ENCODE measurements around the gene OMP. TPM values are rescaled to one million over a fixed set of nuclear protein-coding genes. Genes with fewer than 3 reads are reported as not detected.

The OMP gene
- total and polyA plus RNA-seq, 2 of the 4 experiments (the other 2 are of a cell fraction): 0.27 TPM; not detected in 1

DNA sequence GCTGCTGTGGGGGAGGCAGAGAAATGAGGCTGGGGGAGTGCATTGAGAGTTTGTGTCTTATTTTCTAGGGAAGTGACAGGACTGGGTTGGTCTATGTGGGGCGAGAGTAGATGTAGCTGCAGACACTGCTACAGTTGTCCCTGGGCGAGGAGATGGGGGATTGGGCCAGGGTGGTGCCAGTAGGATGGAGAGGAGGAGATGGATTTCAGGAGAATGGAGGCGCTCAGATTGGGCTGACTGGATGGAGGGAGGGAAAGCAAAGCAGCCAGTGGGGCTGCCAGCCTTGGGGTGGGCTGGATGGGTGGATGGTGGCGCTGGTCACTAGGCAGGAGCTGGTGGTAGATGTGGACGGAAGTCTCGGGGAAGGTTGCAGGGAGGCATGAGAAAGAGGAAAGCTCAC is 9.3 kb downstream of the OMP start:
- Histone ChIP-seq H3K27me3 (ENCODE audit: control insufficient read depth, insufficient read depth, low read length) (no peaks in the 10 kb centered on the region), H3K36me3 (ENCODE audit: control insufficient read depth, insufficient read depth, low read length) (peaks cover 6% of the 10 kb centered on the region; the same call in 1 of the 2 replicates), H2AK9ac (replicated peaks; ENCODE audit: low read depth, low read length, poor library complexity) (no peak overlapping the region), H3K4me3 (ENCODE audit: insufficient read depth, low read depth, low read length) (no peak overlapping the region), H2BK5ac (ENCODE audit: low read depth, low read length, poor library complexity, severe bottlenecking) (no peak overlapping the region), H2AFZ (replicated peaks; ENCODE audit: low read length, poor library complexity) (no peak overlapping the region), H3K4me2 (ENCODE audit: low read depth, low read length) (no peak overlapping the region), H2AK5ac (ENCODE audit: low read depth, low read length) (no peak overlapping the region), H3K14ac (replicated peaks; ENCODE audit: low read depth, low read length) (no peak overlapping the region), H3K9me1 (ENCODE audit: insufficient read depth, low read length) (peaks cover 12% of the 10 kb centered on the region), H4K20me1 (ENCODE audit: insufficient read depth, low read length) (peaks cover 5% of the 10 kb centered on the region; the same call in 1 of the 2 replicates), H3K9me3 (ENCODE audit: control insufficient read depth, insufficient read depth, low read length) (no peaks in the 10 kb centered on the region), H3K27ac (ENCODE audit: insufficient read depth, low read length) (no peak overlapping the region), H2BK15ac (ENCODE audit: low read depth, low read length) (no peak overlapping the region), H3K18ac (ENCODE audit: low read depth, low read length) (no peak overlapping the region), H3K4me1 (ENCODE audit: control insufficient read depth, insufficient read depth, low read length) (peaks cover 17% of the 10 kb centered on the region), H3K4ac (ENCODE audit: low read depth, low read length) (no peak overlapping the region), H4K5ac (ENCODE audit: low read depth, low read length) (no peak overlapping the region), H3K79me1 (ENCODE audit: low read depth in 1 of 2, low read length in 2 of 2) (peaks cover 0 to 15% of the 10 kb centered on the region in 2 experiments; a peak in 1 of 4 replicates), H3K23ac (ENCODE audit: low read depth, low read length) (no peak overlapping the region), H4K8ac (ENCODE audit: low read depth in 2 of 2, low read length in 2 of 2) (no peak overlapping the region), H3K56ac (ENCODE audit: extremely low read depth, insufficient read depth, low read length) (no peak overlapping the region), H2BK120ac (ENCODE audit: low read depth, low read length) (no peak overlapping the region), H3K9ac (ENCODE audit: low read depth, low read length) (no peak overlapping the region), H4K91ac (ENCODE audit: insufficient read depth, low read depth, low read length) (no peak overlapping the region), H2BK20ac (ENCODE audit: low read depth, low read length) (no peak overlapping the region)
- intact Hi-C loops (cut with micrococcal nuclease) (no loop called here), in situ Hi-C loops (cut with MboI; ENCODE audit: low sequenced_read_pairs) (no loop called here), dilution Hi-C loops (cut with HindIII; ENCODE audit: low sequenced_read_pairs, unreplicated experiment) (no loop called here)
- TF ChIP-seq RFX5 (IDR thresholded peaks at IDR 0.05; ENCODE audit: low read depth, low read length): no peak
- POLR2A ChIA-PET (ENCODE audit: unreplicated experiment): no interaction called here
- 100% methylated on average over 2 of the region's 6 CpGs; no CpG with 5 or more reads in 1 of the 2 experiments for WGBS, 2 experiments (ENCODE audit: extremely low coverage in 2 of 2, insufficient read length in 1 of 2)
- CTCF ChIA-PET: no interaction called here
- BruUV-seq (replicated peaks): no TSS peak
- DNase-seq (no peak), ATAC-seq (ENCODE audit: low read depth) (no peak)

Data from IMR-90 (cell line).